Measurements from ENCODE around the gene PSMB9. TPM values are rescaled to one million over a fixed set of nuclear protein-coding genes. Genes with fewer than 3 reads are reported as not detected.

PSMB9 gene
- total and polyA plus RNA-seq, 9 of the 15 experiments (the other 6 are each of a cell fraction or from before 2014, with no cell fraction given), result 1.1 to 3.7 (median 2.4) TPM

DNA sequence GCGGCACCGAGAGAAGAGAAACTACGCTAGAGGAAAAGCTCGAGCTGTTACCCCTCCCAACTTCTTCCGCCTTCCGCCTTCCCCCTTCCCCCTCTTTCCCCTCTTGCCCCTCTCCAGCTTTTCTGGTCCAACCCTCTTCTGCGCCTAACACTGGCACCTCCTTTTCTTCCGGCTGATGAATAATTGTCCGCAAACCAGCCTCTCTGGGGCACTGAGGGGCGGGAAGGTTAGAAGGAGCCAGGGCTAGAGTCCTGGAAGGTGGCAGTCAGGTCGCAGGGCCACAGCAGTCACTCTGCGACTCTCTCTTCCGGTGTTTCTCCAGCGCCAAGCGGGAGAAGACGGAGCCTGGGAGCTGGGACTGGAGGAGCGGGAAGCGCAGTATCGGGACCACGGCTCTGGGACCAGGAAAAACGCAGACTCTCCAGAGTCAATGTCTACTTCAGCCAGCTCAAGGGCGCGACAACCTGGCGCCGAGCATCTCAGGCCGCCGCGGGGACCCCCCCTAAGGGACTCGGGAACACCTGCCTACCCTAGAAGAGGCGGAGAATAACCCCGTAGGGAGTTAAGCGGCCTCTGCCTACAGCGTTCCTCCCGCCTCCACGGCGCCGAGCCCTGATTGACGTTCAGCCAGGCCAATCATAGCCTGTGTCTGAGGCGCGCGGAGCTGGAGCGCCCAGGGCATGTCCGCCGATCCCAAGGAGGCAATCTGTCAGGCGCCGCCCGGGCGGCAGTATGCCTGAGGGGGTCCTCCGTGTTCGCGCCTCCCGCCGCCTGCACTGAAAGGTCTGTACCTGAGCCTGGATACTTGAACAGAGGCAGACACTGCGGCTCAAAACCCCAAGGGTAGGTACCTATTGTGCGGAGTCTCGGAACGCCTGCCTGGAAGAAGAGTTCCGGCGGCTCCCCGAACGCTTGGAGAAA is 40.4 kb downstream of the PSMB9 start (continued):
- TF ChIP-seq, protein P1, sequence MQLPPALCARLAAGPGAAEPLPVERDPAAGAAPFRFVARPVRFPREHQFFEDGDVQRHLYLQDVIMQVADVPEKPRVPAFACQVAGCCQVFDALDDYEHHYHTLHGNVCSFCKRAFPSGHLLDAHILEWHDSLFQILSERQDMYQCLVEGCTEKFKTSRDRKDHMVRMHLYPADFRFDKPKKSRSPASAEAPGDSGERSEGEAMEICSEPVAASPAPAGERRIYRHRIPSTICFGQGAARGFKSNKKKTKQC (CRISPR knock-in tag; IDR thresholded peaks at IDR 0.05), result no peak
- TF ChIP-seq, protein P2, sequence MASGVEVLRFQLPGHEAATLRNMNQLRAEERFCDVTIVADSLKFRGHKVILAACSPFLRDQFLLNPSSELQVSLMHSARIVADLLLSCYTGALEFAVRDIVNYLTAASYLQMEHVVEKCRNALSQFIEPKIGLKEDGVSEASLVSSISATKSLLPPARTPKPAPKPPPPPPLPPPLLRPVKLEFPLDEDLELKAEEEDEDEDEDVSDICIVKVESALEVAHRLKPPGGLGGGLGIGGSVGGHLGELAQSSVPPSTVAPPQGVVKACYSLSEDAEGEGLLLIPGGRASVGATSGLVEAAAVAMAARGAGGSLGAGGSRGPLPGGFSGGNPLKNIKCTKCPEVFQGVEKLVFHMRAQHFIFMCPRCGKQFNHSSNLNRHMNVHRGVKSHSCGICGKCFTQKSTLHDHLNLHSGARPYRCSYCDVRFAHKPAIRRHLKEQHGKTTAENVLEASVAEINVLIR (CRISPR knock-in tag; IDR thresholded peaks at IDR 0.05), result no peak
- TF ChIP-seq CXXC5 (CRISPR knock-in tag; IDR thresholded peaks at IDR 0.05) (peak; percentile 83), MCM7 (IDR thresholded peaks at IDR 0.05) (no peak), ZNF134 (CRISPR knock-in tag; conservative IDR thresholded peaks at IDR 0.05) (no peak)
- TF ChIP-seq, protein P3, sequence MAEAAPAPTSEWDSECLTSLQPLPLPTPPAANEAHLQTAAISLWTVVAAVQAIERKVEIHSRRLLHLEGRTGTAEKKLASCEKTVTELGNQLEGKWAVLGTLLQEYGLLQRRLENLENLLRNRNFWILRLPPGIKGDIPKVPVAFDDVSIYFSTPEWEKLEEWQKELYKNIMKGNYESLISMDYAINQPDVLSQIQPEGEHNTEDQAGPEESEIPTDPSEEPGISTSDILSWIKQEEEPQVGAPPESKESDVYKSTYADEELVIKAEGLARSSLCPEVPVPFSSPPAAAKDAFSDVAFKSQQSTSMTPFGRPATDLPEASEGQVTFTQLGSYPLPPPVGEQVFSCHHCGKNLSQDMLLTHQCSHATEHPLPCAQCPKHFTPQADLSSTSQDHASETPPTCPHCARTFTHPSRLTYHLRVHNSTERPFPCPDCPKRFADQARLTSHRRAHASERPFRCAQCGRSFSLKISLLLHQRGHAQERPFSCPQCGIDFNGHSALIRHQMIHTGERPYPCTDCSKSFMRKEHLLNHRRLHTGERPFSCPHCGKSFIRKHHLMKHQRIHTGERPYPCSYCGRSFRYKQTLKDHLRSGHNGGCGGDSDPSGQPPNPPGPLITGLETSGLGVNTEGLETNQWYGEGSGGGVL (CRISPR knock-in tag; IDR thresholded peaks at IDR 0.05), result no peak

Measured in K562 (cell line).